Measurements from ENCODE around the gene MPHOSPH9.

DNA sequence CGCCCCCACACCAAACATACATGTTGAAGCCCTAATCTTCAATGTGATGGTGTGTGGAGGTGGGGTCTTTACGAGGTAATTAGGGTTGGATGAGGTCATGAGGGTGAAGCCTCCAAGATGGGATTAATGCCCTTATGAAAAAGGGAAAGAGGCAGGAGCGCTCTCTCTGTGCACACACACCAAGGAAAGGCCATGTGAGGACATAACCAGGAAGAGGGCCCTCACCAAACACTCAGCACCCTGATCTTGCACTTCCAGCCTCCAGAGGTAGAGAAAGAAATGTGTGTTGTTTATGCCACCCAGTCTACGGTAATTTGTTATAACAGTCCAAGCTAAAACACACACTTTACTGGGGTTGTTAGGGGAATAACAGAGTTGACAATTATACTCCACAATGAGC, 67.4 kb downstream of the MPHOSPH9 start:
- TF ChIP-seq, protein P1, sequence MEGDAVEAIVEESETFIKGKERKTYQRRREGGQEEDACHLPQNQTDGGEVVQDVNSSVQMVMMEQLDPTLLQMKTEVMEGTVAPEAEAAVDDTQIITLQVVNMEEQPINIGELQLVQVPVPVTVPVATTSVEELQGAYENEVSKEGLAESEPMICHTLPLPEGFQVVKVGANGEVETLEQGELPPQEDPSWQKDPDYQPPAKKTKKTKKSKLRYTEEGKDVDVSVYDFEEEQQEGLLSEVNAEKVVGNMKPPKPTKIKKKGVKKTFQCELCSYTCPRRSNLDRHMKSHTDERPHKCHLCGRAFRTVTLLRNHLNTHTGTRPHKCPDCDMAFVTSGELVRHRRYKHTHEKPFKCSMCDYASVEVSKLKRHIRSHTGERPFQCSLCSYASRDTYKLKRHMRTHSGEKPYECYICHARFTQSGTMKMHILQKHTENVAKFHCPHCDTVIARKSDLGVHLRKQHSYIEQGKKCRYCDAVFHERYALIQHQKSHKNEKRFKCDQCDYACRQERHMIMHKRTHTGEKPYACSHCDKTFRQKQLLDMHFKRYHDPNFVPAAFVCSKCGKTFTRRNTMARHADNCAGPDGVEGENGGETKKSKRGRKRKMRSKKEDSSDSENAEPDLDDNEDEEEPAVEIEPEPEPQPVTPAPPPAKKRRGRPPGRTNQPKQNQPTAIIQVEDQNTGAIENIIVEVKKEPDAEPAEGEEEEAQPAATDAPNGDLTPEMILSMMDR (IDR thresholded peaks at IDR 0.05; ENCODE audit: low read depth, low read length): no peak
- TF ChIP-seq EZH2phosphoT487 (IDR thresholded peaks at IDR 0.05; ENCODE audit: low read depth): no peak
